Measurements from ENCODE around the gene HOXC4.
"Not testable (repeated sequence)": the region's sequence is repeated elsewhere in the genome, so short reads cannot be mapped to it uniquely, and the experiment has no call there.

Gene HOXC4

DNA sequence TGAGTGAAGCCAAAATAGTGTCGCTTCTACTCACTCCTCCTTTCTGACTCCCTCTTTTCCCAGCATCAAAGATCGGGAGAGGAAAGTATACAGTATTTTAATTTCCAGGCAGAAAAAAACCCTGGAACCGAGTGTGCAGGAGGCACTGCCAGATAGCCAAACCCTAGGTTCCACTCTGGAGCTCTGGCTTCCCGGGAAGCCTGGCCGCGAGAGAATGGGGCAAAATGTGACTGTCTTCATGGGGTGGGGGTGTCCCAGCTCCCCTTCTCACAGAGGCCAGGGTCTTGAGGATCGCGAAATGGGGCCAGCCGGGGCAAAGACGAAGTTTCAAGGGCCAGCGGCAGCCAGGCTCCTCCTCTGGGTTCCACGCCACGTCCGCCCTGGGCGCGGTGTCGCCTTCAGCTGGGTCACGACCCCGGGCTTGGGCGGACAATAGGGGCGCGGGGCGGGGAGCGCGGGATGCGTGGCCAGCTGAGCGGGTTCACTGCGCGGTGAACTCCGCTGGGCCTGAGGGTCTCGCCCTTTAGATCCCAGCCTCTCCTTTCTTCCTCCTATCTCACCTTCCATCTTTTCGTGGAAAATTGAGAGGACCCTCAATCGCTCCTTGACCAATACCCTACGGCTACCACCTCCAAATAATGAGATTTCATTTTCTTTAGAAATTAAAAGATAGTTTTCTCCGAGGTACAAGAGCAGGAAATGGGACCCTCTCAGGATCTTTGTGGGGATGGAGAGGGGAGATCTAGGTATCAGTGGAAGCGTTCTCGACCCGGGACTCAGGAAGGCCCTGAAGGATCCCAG is 6.7 kb downstream of the HOXC4 start:
- DNase-seq = no peak

DNA sequence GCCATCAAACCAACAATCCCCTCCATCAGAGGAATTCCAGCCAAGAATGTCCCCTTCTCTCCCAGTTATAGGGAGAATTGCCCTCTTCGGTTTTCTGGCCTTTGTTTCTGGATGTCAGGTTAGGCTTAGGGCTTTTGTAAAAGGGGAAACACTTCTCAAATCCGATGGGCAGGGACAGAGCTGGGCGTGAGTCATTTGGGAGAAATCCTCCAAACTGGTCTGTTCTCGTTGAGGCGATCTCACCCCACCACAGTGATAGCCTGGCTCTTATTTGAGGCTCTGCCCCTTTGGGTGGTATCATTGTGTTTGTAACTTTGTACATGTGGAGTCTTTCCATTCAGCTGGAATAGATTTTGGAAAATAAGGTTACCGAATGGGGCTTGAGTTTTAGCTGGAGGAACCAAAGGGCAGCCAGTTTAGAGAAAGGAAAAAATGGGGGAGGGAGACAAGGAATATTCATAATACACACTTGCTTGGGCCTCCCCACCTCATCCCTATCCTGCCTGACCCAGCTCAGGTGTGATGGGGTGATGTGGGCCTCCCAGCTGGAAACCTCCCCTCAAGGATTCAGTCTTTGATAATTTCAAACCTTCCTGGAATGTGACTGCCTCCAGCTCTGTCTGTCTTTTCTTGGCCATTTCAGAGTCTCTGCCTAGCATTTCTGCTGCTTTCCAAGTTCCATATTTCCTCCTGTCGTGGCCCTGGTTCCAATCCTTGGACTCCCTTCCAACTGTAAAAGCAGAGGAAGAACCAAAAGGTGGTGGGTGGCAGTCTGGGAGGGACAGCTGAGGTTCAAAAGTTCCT is 7.5 kb downstream of the HOXC4 start:
- no peak for DNase-seq

DNA sequence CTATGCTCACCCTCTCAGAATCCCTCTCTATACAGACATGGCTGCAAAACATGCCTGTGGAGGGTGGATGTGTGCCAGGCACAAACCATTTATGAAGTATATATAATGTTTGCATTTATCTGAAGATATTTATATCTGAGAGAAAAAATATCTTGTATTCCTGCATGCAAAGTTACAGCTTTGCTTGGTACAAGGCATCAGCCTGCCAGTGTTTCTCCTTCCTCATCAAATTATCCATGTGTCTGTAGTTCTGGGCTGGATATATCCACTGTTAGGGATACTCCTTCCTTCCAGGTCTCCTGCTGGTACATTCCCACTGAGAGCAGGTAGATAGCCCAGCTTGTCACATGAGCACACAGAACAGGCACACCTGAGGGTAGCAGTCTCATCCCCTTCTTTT is 12.0 kb downstream of the HOXC4 start:
- DNase-seq = no peak

DNA sequence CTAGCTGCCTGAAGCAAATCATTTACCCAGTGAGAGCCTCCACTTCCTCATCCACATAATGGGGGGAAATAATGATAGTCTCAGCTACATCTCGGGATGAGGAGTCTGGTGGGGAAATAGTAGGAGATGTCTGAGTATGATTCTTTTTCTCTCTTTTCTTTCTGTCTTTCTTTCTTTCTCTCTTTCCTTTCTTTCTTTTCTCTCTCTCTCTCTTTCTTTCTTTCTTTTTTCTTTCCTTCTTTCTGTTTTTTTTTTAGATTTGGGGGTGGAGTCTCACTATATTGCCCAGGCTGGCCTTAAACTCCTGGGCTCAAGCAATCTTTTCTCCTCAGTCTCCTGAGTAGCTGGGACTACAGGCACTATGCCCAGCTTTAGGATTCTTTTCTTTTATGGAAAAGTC is 12.8 kb downstream of the HOXC4 start:
- DNase-seq = no peak

DNA sequence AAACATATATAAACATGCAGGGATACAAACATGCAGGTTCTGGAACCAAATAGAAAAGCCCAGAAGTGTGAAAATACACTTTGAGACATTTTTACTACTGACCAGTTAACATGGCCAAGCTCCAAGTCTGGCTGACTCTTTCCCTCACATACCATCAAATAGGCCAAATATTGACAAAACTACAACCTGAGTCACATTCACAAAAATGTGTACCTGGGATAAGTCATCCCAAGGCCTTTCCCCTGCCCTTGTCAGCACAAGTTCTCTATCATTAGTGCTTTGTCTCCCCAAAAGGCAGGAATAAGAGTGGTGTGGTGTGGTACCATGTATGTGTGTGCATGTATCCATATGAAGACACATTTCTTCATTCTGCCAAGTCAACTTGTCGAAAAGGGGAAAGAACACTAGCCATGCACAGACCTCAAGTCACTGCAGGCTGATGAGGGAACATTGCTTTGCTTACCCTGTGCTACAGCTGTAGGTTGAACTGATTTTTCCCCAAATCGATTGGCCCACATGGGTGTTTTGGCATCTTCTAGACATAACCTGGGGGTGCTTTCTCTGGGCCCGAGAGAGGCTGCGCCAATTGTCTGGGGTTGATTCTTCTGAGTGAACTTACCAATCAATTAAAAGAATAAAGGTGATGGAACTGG is 14.9 kb downstream of the HOXC4 start:
- DNase-seq = no peak

DNA sequence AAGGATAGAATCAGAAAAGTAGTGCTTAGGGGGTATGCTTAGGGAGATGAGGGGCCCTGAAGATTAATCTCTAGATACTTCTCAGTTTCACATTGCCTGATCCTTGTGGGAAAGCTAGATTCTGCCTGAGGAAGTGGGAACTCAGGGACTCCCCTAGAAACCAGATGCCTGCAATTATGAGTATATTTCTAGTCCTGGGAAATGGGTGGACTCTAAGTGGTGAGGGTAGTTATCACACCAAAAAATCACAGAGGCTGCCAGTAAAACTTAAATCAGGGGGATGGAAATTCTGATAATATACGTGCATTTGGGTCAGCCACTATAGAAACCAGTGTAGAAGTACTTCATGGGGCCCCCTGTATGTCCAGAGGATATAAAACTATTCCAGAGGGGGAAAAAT is 18.3 kb downstream of the HOXC4 start:
- DNase-seq = no peak

DNA sequence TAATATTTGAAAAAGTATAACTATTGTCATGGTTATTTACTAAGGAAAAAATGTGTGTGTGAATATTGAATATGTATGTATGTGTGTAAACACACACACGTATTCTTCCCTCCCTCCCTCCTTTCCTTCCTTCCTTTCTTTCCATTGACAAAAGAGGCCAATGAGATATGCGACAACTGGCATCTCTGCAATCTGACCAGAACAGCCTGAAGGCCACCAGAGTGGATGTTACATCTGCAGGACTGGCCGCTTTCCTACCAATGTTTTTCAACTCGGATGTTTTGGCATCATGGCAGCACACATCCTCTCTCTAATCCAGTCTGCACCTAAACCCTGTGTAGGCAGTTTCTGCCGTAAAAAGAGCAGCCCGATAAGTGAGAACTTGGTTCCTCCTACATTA is 20.7 kb downstream of the HOXC4 start:
- no peak for DNase-seq

DNA sequence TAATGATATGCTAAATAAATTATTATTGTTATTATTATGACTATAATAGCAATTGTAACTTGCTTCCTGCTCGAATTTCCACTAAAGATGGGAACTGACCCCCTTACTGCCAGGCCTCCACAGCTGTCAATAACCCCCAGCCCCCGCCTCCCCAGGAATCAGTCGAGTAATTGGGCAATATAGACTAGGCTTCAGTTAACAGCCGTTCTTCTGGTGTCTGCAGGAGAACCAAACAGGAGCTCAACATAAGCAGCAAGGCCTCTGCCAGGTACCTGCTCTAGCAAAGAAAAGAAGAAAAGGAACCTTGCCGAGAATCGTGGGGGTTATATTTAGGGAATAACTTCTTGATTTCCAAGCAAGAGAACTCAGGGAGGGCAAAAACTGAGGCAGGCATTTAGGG is 21.8 kb downstream of the HOXC4 start:
- DNase-seq = no peak

DNA sequence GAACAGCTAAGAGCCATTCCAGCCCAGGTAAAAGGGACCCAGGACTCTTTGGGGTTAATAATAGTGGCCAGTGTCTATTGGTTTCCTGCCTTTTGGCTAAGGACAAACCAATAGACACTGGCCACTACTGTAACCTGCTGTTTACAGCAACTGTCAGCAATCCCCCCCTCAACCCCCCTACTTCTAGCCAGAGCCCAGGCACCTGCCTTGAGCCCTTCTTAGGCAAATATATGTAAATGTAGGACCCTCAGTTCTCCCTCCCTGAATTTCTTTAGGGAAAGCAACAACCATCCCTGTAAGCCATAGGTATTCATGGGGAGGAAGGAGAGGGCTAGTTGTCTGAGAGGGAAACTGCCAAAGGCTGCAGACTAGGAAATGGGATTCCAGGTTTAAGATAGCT is 22.3 kb downstream of the HOXC4 start:
- no peak for DNase-seq

DNA sequence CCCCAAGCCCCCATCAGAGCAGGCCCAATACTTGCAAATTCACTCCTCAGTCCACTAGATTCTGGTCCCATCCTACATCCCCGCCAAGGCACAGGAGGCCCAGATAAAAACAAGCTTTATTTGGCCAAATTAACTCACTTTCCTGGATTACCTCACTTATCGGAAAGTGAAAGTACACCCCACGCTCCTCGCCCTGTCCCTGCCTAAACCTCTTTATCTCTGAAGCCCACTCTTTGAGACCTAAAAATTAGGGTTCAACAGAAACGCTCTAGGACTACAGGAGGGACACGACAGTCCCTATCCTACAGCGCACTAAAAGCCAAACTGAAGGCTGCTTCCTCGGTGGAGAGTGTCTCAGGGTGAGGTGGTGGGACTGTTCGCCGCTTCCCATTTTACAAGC is 24.2 kb downstream of the HOXC4 start:
- DNase-seq = not testable (repeated sequence)

DNA sequence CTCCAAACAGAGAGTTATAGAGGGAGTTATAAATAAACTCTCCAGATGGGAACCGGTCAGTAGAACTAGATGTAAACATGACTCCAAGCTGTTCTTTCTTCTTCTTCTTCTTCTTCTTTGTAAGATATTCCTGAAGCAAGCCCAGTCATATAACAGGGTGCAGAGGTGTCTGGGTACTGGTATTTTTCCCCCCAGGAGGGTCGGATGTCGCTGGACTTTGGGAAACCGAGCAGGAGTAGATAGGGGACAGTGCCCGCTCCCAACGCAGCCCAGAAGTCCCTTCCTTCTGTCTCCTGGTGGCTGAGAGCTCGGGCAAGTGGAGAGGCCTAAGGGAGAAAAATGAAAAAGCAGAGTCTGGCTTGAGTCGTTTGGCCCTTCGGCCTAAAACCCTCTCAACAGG is 25.5 kb downstream of the HOXC4 start:
- DNase-seq = not testable (repeated sequence)

DNA sequence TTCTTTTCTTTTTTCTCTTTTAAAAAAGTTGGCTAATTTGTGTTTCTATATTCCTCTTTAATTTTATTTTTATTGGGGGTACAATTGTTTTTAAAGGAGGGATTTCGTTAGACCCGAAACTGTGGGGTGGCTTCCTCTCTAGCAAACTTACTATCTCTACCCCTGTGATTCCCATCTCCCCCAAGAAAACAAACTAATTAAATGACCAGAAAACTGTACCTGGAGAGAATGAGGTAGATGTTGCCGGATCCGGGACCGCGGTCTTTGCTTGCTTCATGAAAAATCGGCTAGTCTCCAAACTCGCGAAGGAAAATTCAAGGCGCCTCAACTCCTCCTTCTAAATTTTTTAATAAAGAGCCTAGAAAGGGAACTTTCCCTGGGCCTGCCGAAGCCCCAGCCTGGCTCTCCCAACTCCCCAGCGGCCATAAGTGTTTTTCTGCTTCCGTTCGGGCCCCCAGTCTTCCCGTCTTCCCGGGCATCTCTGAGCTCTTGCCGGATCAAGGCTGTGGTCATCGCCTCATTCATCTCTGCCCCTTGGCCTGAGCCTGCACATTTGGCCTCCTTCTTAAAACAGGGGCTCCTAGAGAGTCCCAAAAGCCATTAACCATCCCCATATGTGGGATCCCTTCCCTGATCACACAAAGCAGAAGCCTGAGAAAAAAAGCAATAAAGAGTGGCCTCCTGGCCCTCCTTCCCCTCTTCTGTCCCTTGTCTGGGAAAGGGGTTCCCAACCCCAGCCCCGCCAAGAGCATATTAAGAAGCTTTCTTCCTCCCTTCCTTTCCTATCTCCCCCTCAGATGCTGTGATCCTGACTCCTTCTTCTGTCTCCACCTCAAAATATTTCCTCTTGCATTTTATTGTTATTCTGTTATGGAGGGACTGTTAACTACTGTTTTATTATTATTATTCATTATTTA is 26.6 kb downstream of the HOXC4 start:
- not testable (repeated sequence) for DNase-seq

DNA sequence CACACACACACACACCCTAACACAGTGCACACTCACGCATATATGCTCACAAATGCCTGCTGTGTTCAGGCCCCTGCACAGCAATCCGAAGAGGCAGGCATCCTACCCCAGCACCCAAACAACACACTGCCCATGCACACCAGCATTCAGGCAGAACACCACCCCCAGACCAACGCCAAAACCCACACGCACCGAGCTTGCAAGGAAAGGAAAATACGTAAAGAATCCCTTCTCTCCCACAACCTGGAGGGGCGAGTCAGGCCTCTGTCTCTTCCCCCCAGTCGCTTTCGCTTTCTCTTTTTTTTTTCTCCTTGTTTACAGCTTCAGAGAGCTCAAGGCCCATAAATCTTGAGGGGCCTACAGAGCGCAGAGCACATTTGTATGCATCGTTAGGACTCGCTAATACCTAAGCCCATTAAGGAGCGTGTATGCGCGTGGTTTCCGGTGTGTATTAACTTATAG is 27.4 kb downstream of the HOXC4 start:
- peak; percentile 16 for DNase-seq

DNA sequence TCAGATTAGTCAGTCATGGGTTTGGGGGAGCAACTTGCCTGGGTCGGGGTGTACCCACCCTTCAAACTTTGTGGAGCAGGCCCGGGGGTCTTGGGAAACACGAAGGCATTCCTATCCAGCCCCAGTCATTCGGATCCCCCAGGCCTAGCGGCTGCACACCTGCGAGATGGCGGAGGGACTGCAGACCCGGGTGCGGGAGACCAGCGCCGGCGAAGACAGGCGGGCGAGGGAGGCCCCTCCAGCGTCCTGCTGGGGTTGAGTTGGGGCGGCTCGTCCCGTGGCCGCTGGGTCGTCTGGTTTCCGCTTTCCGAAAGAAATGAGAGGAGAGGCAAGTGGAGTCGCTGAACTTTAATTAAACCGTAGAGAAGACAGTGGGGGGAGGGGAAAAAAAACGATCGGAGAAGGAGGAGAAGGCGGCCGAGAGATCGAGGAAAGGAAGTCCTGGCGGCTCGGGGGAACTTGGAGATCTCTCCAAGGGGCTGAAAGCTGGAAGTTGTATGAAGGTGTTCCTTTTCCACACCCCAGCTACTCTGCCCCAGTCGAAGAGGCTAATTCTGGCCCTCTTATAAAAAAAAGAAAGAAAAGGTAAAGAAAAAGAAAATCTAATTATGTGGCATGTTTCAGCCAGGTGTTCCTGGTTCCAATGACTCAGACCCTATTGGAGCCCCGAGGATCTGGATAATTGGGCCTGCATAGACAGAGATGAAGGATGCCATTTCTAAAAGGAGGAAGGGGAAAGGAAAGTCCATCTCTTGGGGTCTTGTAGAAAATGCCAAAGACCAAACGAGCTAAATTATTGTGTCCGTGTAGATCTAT is 28.2 kb downstream of the HOXC4 start:
- peak; percentile 6 for DNase-seq

DNA sequence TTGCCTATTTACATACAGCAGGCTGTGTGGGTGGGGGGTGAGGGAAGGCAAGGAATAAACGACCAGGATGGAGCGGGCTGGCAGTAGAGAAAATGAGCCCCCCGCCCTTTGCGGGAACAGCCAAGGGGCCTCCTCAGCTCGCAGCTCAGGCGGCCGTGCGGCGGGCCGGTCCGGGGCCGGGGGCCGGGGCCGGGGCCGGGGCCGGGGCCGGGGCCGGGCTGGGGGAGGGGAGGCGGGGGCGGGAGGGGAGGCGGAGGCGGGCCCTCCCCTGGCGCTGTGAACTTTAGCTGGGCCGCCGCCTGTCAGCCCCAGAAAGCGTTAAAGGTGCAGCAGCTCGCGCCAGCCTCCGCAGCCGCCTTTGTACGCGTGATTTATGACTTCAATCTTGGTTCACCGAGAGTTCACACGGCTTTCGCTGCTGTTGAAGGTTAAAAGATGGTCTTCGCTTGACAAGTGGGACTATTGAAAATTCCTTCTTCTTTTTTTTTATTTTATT is 28.8 kb downstream of the HOXC4 start:
- DNase-seq = peak; percentile 36

DNA sequence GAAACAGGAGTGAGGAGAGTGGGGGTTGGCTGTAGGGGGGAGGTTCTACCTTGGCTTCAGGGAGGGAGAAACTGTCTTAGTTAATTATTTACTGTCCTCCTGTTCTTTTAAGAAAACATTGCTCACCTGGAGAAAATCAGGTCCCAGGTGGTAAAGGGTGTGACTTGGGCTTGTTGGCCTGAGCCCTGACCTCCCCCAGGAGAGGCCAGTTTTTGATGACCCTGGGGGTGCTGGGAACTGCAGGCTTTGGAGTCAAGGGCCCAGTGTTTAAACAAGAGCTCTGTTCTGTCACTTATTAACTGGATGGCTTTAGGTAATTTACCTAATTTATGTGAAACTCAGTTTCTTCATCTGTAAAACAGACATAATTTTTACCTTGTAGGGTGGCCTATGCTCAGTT is 34.4 kb downstream of the HOXC4 start:
- not testable (repeated sequence) for DNase-seq

DNA sequence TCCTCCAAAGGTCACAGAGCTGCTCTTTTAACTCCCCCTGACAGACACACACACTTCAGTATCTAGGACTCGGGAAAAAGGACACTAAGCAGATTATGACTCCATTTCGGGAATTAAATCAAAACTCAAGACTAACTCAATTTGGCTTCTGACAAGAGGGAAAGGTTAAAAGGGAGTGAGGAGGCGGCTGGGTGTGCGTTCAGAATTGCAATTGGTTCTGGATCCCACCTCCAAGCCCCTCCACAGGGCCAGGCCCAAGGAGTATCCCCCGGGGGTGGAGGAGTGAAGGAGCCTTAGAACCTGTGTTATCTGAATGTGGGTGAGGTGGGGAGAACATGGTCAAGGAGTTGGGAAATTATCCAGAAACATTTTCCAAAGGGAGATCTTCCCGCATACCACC is 35.8 kb downstream of the HOXC4 start:
- not testable (repeated sequence) for DNase-seq

DNA sequence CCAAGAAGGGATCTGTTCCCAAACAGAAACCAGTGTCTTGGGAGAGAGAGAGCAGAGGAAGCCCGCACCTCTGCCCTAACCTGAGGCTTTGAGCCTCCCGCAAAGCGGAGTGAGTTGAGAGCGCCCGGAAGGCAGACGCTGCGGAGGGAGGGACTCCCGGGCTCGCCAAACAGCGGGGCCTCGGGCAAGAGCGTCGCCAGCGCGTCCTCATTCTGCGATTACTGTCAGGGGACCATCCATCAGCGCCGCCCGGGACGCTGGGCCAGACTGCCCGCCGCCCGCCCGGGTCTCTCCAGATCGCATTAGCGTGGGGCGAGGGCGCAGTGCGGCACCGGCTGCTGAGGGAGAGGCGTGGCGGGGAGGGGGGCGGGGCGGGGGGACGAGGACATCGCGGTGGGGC is 36.7 kb downstream of the HOXC4 start:
- DNase-seq = not testable (repeated sequence)

DNA sequence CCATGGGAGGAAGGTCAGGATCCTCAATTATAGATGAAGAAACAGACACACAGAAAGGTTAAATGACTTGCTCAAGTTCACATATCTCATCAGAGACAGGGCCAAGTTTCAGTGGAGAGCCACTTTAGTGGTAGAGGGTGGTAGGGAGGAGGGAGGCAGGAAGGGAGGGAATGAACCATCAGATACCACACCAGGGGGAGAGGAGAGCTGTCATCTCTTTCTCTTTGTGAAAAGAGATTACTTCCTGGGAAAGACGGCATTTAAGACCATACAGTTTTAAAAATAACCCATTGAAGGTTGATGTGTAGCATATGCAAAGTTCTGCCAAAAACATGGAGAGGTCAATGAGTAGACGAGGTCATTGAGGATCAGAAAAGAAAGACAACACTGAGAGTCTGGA is 39.3 kb downstream of the HOXC4 start:
- DNase-seq = not testable (repeated sequence)

DNA sequence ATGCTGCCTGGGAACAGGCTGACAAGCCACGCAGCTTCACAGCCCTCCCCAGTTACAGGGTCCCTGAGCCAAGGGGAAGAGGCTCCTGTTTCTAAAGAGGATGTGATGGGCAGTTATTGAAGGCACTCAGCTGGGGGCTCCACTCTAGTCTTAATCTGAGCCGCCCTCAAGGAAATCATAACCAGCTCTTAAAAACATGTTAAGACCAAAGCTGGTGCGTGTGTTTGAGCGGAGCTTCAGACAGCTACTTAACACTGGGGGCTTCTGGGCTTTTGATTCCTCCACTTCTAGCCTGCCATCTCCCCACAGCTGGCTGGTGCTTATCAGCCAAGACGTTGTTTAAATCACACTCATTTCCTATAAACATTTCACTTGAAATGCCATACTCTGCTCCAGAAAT is 42.3 kb downstream of the HOXC4 start:
- DNase-seq = not testable (repeated sequence)

DNA sequence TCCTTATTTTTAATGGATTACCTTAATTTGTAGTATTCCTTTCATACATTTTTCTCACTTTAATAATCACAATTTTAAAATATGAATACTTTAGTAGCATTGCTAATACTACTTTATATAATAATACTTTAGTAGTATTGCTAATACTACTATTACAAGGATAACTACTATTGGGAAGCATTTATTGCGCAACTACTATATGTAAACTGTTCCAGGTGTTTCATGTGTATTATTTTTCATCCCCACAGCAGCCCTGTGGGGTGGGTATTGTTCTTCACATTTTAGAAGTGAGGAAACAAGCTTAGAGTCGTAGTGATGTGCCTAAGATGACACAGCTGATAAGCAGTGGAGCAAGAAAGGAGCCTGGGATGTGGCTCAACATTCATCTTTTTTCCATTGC is 45.0 kb downstream of the HOXC4 start:
- DNase-seq = not testable (repeated sequence)

Data from activated gamma-delta T cell treated with Interleukin-2 at 50 U/mL for 16 hours (primary cell).